ENCODE data around the gene TCHHL1.

DNA sequence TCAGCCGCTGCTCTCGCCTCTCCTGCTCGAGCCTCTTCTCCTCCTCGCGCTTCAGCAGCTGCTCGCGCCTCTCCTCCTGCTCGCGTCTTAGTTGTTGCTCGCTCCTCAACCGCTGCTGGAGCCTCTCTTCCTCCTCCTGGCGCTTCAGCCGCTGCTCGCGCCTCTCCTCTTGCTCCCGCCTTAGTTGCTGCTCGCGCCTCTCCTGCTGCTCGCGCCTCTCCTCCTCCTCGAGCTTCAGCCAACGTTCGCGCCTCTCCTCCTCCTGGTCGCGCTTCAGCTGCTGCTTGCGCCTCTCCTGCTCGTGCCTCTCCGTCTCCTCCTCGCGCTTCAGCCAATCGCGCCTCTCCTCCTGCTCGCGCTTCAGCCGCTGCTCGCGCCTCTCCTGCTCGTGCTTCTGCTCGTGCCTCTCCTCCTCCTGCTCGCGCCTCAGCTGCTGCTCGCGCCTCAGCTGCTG, 22.7 kb upstream of the TCHHL1 start:
- TF ChIP-seq, protein P1, sequence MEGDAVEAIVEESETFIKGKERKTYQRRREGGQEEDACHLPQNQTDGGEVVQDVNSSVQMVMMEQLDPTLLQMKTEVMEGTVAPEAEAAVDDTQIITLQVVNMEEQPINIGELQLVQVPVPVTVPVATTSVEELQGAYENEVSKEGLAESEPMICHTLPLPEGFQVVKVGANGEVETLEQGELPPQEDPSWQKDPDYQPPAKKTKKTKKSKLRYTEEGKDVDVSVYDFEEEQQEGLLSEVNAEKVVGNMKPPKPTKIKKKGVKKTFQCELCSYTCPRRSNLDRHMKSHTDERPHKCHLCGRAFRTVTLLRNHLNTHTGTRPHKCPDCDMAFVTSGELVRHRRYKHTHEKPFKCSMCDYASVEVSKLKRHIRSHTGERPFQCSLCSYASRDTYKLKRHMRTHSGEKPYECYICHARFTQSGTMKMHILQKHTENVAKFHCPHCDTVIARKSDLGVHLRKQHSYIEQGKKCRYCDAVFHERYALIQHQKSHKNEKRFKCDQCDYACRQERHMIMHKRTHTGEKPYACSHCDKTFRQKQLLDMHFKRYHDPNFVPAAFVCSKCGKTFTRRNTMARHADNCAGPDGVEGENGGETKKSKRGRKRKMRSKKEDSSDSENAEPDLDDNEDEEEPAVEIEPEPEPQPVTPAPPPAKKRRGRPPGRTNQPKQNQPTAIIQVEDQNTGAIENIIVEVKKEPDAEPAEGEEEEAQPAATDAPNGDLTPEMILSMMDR (IDR thresholded peaks at IDR 0.05): no peak
- TF ChIP-seq POLR2A (IDR thresholded peaks at IDR 0.05) (no peak), EP300 (IDR thresholded peaks at IDR 0.05; ENCODE audit: low read depth) (no peak), POLR2AphosphoS5 (IDR thresholded peaks at IDR 0.05) (no peak)
